Heart left ventricle (tissue), 16 donors: ENCODE results near the gene DENND5A. TPM values are rescaled to one million over a fixed set of nuclear protein-coding genes. Genes with fewer than 3 reads are reported as not detected.
"Not testable (repeated sequence)": the region's sequence is repeated elsewhere in the genome, so short reads cannot be mapped to it uniquely, and the experiment has no call there.

ENCODE experiments used
- ATAC-seq, 4 donors: fragments of 200-7000 bp; cut with Tn5 transposase; one replicate each; pipeline ENCODE4 v1.9.1; 2020 to 2022; ENCODE audit warnings: moderate library complexity in 4 of 4, mild to moderate bottlenecking in 3 of 4, moderate number of reproducible peaks in 1 of 4
- DNase-seq, 5 donors: peaks; one replicate each; pipeline ENCODE4 v3.0.0-alpha.2; 2020
- H3K27ac ChIP-seq, 12 donors: fragments of 200-600 bp; sonication (generic) in 4 of 12; one replicate each; pipeline versions ENCODE4 v1.5.0 to v1.8.0; 2016 to 2022; ENCODE audit warnings: mild to moderate bottlenecking in 2 of 12
- H3K27me3 ChIP-seq, 9 donors: fragments of 200-600 bp; sonication (generic) in 2 of 9; one replicate each; pipeline versions ENCODE4 v1.5.1 to v1.8.0; 2016 to 2022; ENCODE audit warnings: mild to moderate bottlenecking in 3 of 9
- H3K36me3 ChIP-seq, 9 donors: fragments of 200-600 bp; sonication (generic) in 2 of 9; one replicate each; pipeline versions ENCODE4 v1.5.0 to v1.8.0; 2018 to 2022; ENCODE audit warnings: mild to moderate bottlenecking in 2 of 9
- H3K4me1 ChIP-seq, 12 donors: fragments of 200-600 bp; sonication (generic) in 4 of 12; one replicate each; pipeline versions ENCODE4 v1.5.0 to v1.8.0; 2016 to 2022; ENCODE audit warnings: mild to moderate bottlenecking in 3 of 12
- H3K4me3 ChIP-seq, 12 donors: fragments of 200-600 bp; sonication (generic) in 4 of 12; one replicate each; pipeline versions ENCODE4 v1.5.0 to v1.8.0; 2017 to 2022; ENCODE audit warnings: mild to moderate bottlenecking in 9 of 12, moderate library complexity in 4 of 12
- H3K9me3 ChIP-seq, 12 donors: fragments of 200-600 bp; sonication (generic) in 4 of 12; one replicate each; pipeline versions ENCODE4 v1.5.0 to v1.8.0; 2016 to 2022; ENCODE audit warnings: mild to moderate bottlenecking in 1 of 12
- CTCF ChIP-seq, 12 donors: fragments of 200-600 bp; sonication (generic) in 4 of 12; IDR thresholded peaks; one replicate each; pipeline versions ENCODE4 v1.5.0 to v1.8.0; 2018 to 2022; ENCODE audit warnings: antibody characterized with exemption in 12 of 12, mild to moderate bottlenecking in 5 of 12
- POLR2A ChIP-seq, 2 donors: fragments of 450-650 bp; IDR thresholded peaks; one replicate each; pipeline ENCODE4 v1.6.1; 2017; ENCODE audit warnings: antibody characterized with exemption in 2 of 2, mild to moderate bottlenecking in 2 of 2, moderate library complexity in 2 of 2
- WGBS, 4 donors: extraction: QIAGEN DNeasy Blood & Tissue Kit in 2 of 4; methylation state at CpG; one replicate each; pipeline versions ENCODE4 v1.1.5 to v1.1.7; 2013 to 2018; 5-methylcytosine and 5-hydroxymethylcytosine counted together
- intact Hi-C, 10 donors: fragments of 100-400 bp; cut with DNase I; formaldehyde crosslinking; loops; one replicate each; pipeline versions ENCODE4 v1.11.1 to v1.14.2; 2022
- polyA plus RNA-seq, 2 donors: library from polyadenylated mRNA; stranded (reverse); fragments of 200-250 nt; gene quantifications; one replicate each; pipeline ENCODE4 v1.2.3, GENCODE V29; 2013
- total RNA-seq, 9 donors: library from RNA; depleted of rRNA in 2 of 9; stranded (reverse); fragments of >200 nt in 2 of 9; fragmentation: NEBNext Ultra II Directional in 3 of 9; extraction: Animal tissue kit (Norgen Biotek cat#: 25700) in 3 of 9; gene quantifications; one replicate each; pipeline versions ENCODE4 v1.1.0 to v1.2.4, GENCODE V29; 2016 to 2023
- donor health status: ischemic (EF 13 %, LVEDD 7.1; RV severe dilation, severe dysfunction).
- donor health status: healthy with polysubstance abuse.
- donor health status: DM: no; HTN: yes; CAD: no.
- donor health status: DM: no; HTN: no; CAD: no.
- donor health status: ischemic (EF 25% LVEDD 6.9; RV normal size, moderate dysfunction).
- donor health status: ischemic (EF 25% LVEDD 5.7; RV mildly dilated, moderate dysfunction).
- donor health status: healthy.
- donor health status: DM: yes; HTN: yes; CAD: no.
- donor health status: ischemic (EF 35%, LVEDD 5.7; RV mildly dilated, moderate dysfunction).
- donor health status: nonischemic (EF 11% LVEDD 7.7; RV severe dilation, severe dysfunction).
- donor health status: DM: yes; HTN: yes; CAD: no.
- donor health status: PGD.
- donor health status: ischemic (EF 29% LVEDD 5.4; RV normal size, mild dysfunction).
- donor health status: nonischemic (EF 23%, LVEDD 6.1; RV moderate dilation, normal function).

DENND5A gene
- total and polyA plus RNA-seq, 11 donors = 44.5 to 175 (median 113) TPM

- 88 to 97% (median 96%) methylated on average over 7 of the region's 7 CpGs for WGBS, 4 donors
- no peak for ATAC-seq
- intact Hi-C loops = no loop called here
- Histone ChIP-seq H3K27me3 (no peaks in the 10 kb centered on the region), H3K36me3 (peaks cover 0 to 6% (median 0%) of the 10 kb centered on the region in 9 donors), H3K27ac (no peak overlapping the region), H3K4me3 (no peak overlapping the region), H3K9me3 (no peaks in the 10 kb centered on the region), H3K4me1 (peaks cover 6 to 73% (median 42%) of the 10 kb centered on the region in 12 donors)
- TF ChIP-seq POLR2A (IDR thresholded peaks at IDR 0.05) (no peak), CTCF (IDR thresholded peaks at IDR 0.05) (no peak)
- DNase-seq = no peak
Measured at GRCh38 chr11:9249252-9249651, 15.9 kb downstream of the DENND5A start.

GRCh38 chr11:9247863-9248262 is 17.3 kb downstream of the DENND5A start:
- H3K27me3 ChIP-seq = no peaks in the 10 kb centered on the region
- WGBS, 4 donors = 92 to 100% (median 96%) methylated on average over 3 of the region's 3 CpGs

DNA sequence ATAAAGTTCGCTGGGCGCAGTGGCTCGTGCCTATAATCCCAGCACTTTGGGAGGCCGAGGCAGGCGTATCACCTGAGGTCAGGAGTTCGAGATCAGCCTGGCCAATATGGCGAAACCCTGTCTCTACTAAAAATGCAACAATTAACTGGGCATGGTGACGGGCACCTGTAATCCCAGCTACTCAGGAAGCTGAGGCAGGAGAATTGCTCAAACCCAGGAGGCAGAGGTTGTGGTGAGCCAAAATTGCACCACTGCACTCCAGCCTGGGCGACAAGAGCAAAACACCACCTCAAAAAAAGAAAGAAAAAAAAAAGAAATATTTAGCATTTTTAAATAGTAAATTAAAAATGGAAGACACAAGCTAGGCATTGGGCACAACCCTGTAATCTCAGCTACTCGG is 28.9 kb downstream of the DENND5A start:
- H3K27me3 ChIP-seq, H3K36me3 ChIP-seq, intact Hi-C loops, DNase-seq, H3K9me3 ChIP-seq, ATAC-seq, H3K27ac ChIP-seq, H3K4me3 ChIP-seq: not testable (repeated sequence)
- 92 to 96% (median 94%) methylated on average over 10 of the region's 10 CpGs for WGBS, 4 donors
- peaks cover 0 to 34% (median 23%) of the 10 kb centered on the region in 12 donors for H3K4me1 ChIP-seq

More at GRCh38 chr11:9247863-9248262, 17.3 kb downstream of the DENND5A start:
- DNase-seq (no peak), ATAC-seq (no peak)
- no peaks in the 10 kb centered on the region for H3K9me3 ChIP-seq
- no peak overlapping the region for H3K27ac ChIP-seq
- peaks cover 0 to 3% (median 0%) of the 10 kb centered on the region in 9 donors for H3K36me3 ChIP-seq
- TF ChIP-seq POLR2A (IDR thresholded peaks at IDR 0.05) (no peak), CTCF (IDR thresholded peaks at IDR 0.05) (no peak)
- intact Hi-C loops = no loop called here
- H3K4me1 ChIP-seq = peaks cover 6 to 59% (median 35%) of the 10 kb centered on the region in 12 donors
- no peak overlapping the region for H3K4me3 ChIP-seq

- intact Hi-C loops = no loop called here
- H3K4me3 ChIP-seq = no peak overlapping the region
- DNase-seq (no peak), ATAC-seq (no peak)
- WGBS, 4 donors = 75 to 80% (median 78%) methylated on average over 3 of the region's 3 CpGs
- peak overlapping the region in 8 of 12 donors; percentile 41 to 86 (median 62) for H3K27ac ChIP-seq
- H3K4me1 ChIP-seq = peaks cover 0 to 53% (median 46%) of the 10 kb centered on the region in 12 donors
- H3K36me3 ChIP-seq = peaks cover 0 to 3% (median 0%) of the 10 kb centered on the region in 9 donors
- no peaks in the 10 kb centered on the region for H3K27me3 ChIP-seq
- TF ChIP-seq POLR2A (IDR thresholded peaks at IDR 0.05) (no peak), CTCF (IDR thresholded peaks at IDR 0.05) (no peak)
- no peaks in the 10 kb centered on the region for H3K9me3 ChIP-seq
Measured at GRCh38 chr11:9232482-9232881, 32.7 kb downstream of the DENND5A start.

DNA sequence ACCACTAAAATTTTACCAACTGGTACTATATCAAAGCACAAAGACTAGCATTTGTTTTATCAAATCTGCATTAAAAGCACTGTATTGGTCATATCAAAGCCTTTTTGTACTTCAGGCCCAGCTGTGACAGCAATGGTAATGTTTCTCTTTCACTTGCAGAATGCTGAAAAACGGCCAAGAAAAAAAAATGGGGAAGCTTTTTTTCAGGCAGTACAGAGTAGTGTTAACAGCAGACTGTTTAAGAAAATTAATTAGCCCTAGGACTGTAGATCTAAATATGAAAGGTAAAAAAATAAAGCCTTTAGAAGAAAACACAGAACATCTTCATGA is 33.3 kb downstream of the DENND5A start:
- WGBS, 4 donors = 0 to 12% (median 4%) methylated on average over 1 of the region's 1 CpG
- peak; percentile 56 to 75 (median 60) for ATAC-seq
- H3K36me3 ChIP-seq = peaks cover 0 to 3% (median 0%) of the 10 kb centered on the region in 9 donors
- no peak for TF ChIP-seq POLR2A (IDR thresholded peaks at IDR 0.05)
- TF ChIP-seq CTCF (IDR thresholded peaks at IDR 0.05) = no peak
- H3K4me3 ChIP-seq = peak overlapping the region in 9 of 12 donors; percentile 27 to 51 (median 39)
- no peaks in the 10 kb centered on the region for H3K27me3 ChIP-seq
- H3K9me3 ChIP-seq = no peaks in the 10 kb centered on the region
- H3K27ac ChIP-seq = peak overlapping the region; percentile 10 to 86 (median 60)
- intact Hi-C loops = no loop called here
- H3K4me1 ChIP-seq = peaks cover 0 to 52% (median 46%) of the 10 kb centered on the region in 12 donors
- DNase-seq = no peak
